IMR-90 (cell line): Measurements from ENCODE around the gene KRTAP10-1. TPM values are rescaled to one million over a fixed set of nuclear protein-coding genes. Genes with fewer than 3 reads are reported as not detected.

Source experiments
- ATAC-seq: fragments of 200-7000 bp; cut with Tn5 transposase; 2 replicates; pipeline ENCODE4 v1.9.1; 2020; ENCODE audit warnings: low read depth, mild to moderate bottlenecking, moderate library complexity
- BruUV-seq: library from RNA; stranded (reverse); fragments of 400-500 nt; replicated peaks from 2 replicates; lab custom pipeline; 2021; lab: Mats Ljungman, UMichigan
- CTCF ChIA-PET: fragments of 300-600 bp; formaldehyde crosslinking; extraction: SDS; loops from one replicate; lab custom pipeline; 2021; ENCODE audit warnings: antibody characterized with exemption; lab: Yijun Ruan, JAX
- POLR2A ChIA-PET: fragments of 300-600 bp; sonication (Branson Sonifier 250); formaldehyde crosslinking; loops from one replicate; lab custom pipeline; 2022; ENCODE audit warnings: antibody characterized with exemption; ENCODE audit not compliant: unreplicated experiment; lab: Charles Lee
- DNase-seq: peaks from one replicate; pipeline ENCODE4 v3.0.0; 2013
- H2AFZ ChIP-seq: replicated peaks from 2 replicates; pipeline ENCODE3; 2013; ENCODE audit warnings: low read length, mild to moderate bottlenecking; ENCODE audit not compliant: poor library complexity
- H2AK5ac ChIP-seq: 2 replicates; pipeline ENCODE4 v1.6.1; 2013; ENCODE audit warnings: low read depth, low read length, inconsistent platforms
- H2AK9ac ChIP-seq: replicated peaks from 2 replicates; pipeline ENCODE3; 2013; ENCODE audit warnings: mild to moderate bottlenecking, low read depth, low read length, moderate library complexity; ENCODE audit not compliant: poor library complexity
- H2BK120ac ChIP-seq: 2 replicates; pipeline ENCODE4 v1.6.1; 2013; ENCODE audit warnings: low read depth, low read length, inconsistent platforms
- H2BK15ac ChIP-seq: 3 replicates; pipeline ENCODE4 v1.6.1; 2013; ENCODE audit warnings: low read depth, low read length, inconsistent platforms
- H2BK20ac ChIP-seq: 2 replicates; pipeline ENCODE4 v1.6.1; 2013; ENCODE audit warnings: low read depth, mild to moderate bottlenecking, inconsistent platforms, low read length, moderate library complexity
- H2BK5ac ChIP-seq: 2 replicates; pipeline ENCODE4 v1.6.1; 2013; ENCODE audit warnings: mild to moderate bottlenecking, low read depth, low read length, inconsistent platforms; ENCODE audit not compliant: poor library complexity, severe bottlenecking
- H3K14ac ChIP-seq: replicated peaks from 2 replicates; pipeline ENCODE4 v1.6.1; 2013; ENCODE audit warnings: low read depth, low read length, inconsistent platforms
- H3K18ac ChIP-seq: 2 replicates; pipeline ENCODE4 v1.6.1; 2013; ENCODE audit warnings: low read depth, low read length, control low read depth
- H3K23ac ChIP-seq: 2 replicates; pipeline ENCODE4 v1.6.1; 2013; ENCODE audit warnings: low read depth, low read length, inconsistent platforms
- H3K27ac ChIP-seq: 2 replicates; pipeline ENCODE4 v1.5.1; 2013; ENCODE audit warnings: mild to moderate bottlenecking, control low read depth, low read length; ENCODE audit not compliant: insufficient read depth
- H3K27me3 ChIP-seq: 2 replicates; pipeline ENCODE4 v1.6.1; 2013; ENCODE audit warnings: low read length; ENCODE audit not compliant: control insufficient read depth, insufficient read depth
- H3K36me3 ChIP-seq: 2 replicates; pipeline ENCODE4 v1.6.1; 2013; ENCODE audit warnings: low read length, mixed read lengths; ENCODE audit not compliant: control insufficient read depth, insufficient read depth
- H3K4ac ChIP-seq: 2 replicates; pipeline ENCODE4 v1.6.1; 2013; ENCODE audit warnings: low read depth, low read length, inconsistent platforms
- H3K4me1 ChIP-seq: 2 replicates; pipeline ENCODE4 v1.6.1; 2013; ENCODE audit warnings: low read length, mixed read lengths; ENCODE audit not compliant: control insufficient read depth, insufficient read depth
- H3K4me2 ChIP-seq: 2 replicates; pipeline ENCODE4 v1.6.1; 2013; ENCODE audit warnings: low read depth, mild to moderate bottlenecking, control low read depth, low read length, moderate library complexity
- H3K4me3 ChIP-seq: 2 replicates; pipeline ENCODE4 v1.5.1; 2013; ENCODE audit warnings: low read depth, mild to moderate bottlenecking, control low read depth, low read length, moderate library complexity; ENCODE audit not compliant: insufficient read depth
- H3K56ac ChIP-seq: 2 replicates; pipeline ENCODE4 v1.6.1; 2013; ENCODE audit warnings: low read length, inconsistent platforms; ENCODE audit not compliant: insufficient read depth; ENCODE audit errors: extremely low read depth
- H3K79me1 ChIP-seq, 2 experiments: 2 replicates each; pipeline ENCODE4 v1.6.1; 2013; ENCODE audit warnings: low read length in 2 of 2, inconsistent platforms in 1 of 2, low read depth in 1 of 2
- H3K9ac ChIP-seq: 2 replicates; pipeline ENCODE4 v1.6.1; 2013; ENCODE audit warnings: low read depth, low read length, control low read depth
- H3K9me1 ChIP-seq: 2 replicates; pipeline ENCODE4 v1.6.1; 2013; ENCODE audit warnings: low read length, inconsistent platforms; ENCODE audit not compliant: insufficient read depth
- H3K9me3 ChIP-seq: 2 replicates; pipeline ENCODE4 v1.6.1; 2013; ENCODE audit warnings: low read length; ENCODE audit not compliant: control insufficient read depth, insufficient read depth
- H4K20me1 ChIP-seq: 2 replicates; pipeline ENCODE4 v1.6.1; 2013; ENCODE audit warnings: low read length, inconsistent platforms; ENCODE audit not compliant: insufficient read depth
- H4K5ac ChIP-seq: 2 replicates; pipeline ENCODE4 v1.6.1; 2013; ENCODE audit warnings: mild to moderate bottlenecking, low read depth, low read length, control low read depth
- H4K8ac ChIP-seq, 2 experiments: 2 replicates each; pipeline ENCODE4 v1.6.1; 2013; ENCODE audit warnings: low read depth in 2 of 2, low read length in 2 of 2, control low read depth in 1 of 2, inconsistent platforms in 1 of 2
- H4K91ac ChIP-seq: 2 replicates; pipeline ENCODE4 v1.6.1; 2013; ENCODE audit warnings: low read depth, low read length, inconsistent platforms; ENCODE audit not compliant: insufficient read depth
- BHLHE40 ChIP-seq: fragments of 150-350 bp; IDR thresholded peaks from 2 replicates; pipeline ENCODE4 v1.6.1; 2016; ENCODE audit warnings: mild to moderate bottlenecking, low read depth, low read length
- CHD1 ChIP-seq: IDR thresholded peaks from 2 replicates; pipeline ENCODE4 v1.6.1; 2012; ENCODE audit warnings: low read depth, low read length, improper control_type of control experiment
- CTCF ChIP-seq: conservative IDR thresholded peaks from 2 replicates; pipeline ENCODE4 v1.5.1; 2012; ENCODE audit warnings: mild to moderate bottlenecking, low read depth, low read length, improper control_type of control experiment
- ELK1 ChIP-seq: fragments of 150-350 bp; IDR thresholded peaks from 2 replicates; pipeline ENCODE4 v1.6.1; 2016; ENCODE audit warnings: low read depth, mild to moderate bottlenecking, low read length, moderate library complexity, borderline replicate concordance
- MAZ ChIP-seq: IDR thresholded peaks from 2 replicates; pipeline ENCODE4 v1.6.1; 2012; ENCODE audit warnings: low read depth, mild to moderate bottlenecking, low read length, improper control_type of control experiment, moderate library complexity, borderline replicate concordance
- POLR2A ChIP-seq: IDR thresholded peaks from 2 replicates; pipeline ENCODE4 v1.6.1; 2012; ENCODE audit warnings: mild to moderate bottlenecking, low read depth, low read length
- RFX5 ChIP-seq: IDR thresholded peaks from 2 replicates; pipeline ENCODE4 v1.8.0; 2012; ENCODE audit warnings: low read depth, mild to moderate bottlenecking, low read length, moderate library complexity
- WGBS, 2 experiments: methylation state at CpG; one replicate each; pipeline versions ENCODE4 v1.1.5 to v1.1.7; 2013; ENCODE audit warnings: missing lambda C conversion rate in 2 of 2; ENCODE audit not compliant: insufficient read length in 1 of 2; ENCODE audit errors: extremely low coverage in 2 of 2; 5-methylcytosine and 5-hydroxymethylcytosine counted together
- dilution Hi-C: fragments of 300-500 bp; cut with HindIII; formaldehyde crosslinking; loops from one replicate; pipeline ENCODE4 v1.14.3; 2018; ENCODE audit warnings: low sequenced_read_pairs; ENCODE audit not compliant: unreplicated experiment
- in situ Hi-C: fragments of 300-500 bp; cut with MboI; formaldehyde crosslinking; loops from 3 replicates; pipeline ENCODE4 v1.14.3; 2019; ENCODE audit warnings: low sequenced_read_pairs, inconsistent platforms, mixed read lengths
- intact Hi-C: fragments of 100-400 bp; cut with micrococcal nuclease; formaldehyde crosslinking; loops from 2 replicates; pipeline ENCODE4 v1.10.0; 2022
- polyA plus RNA-seq, 3 experiments: library from polyadenylated mRNA; depleted of rRNA; stranded (reverse); fragments of >200 nt; gene quantifications; 2 replicates each; pipeline ENCODE4 v1.2.3, GENCODE V29; 2012; ENCODE audit warnings: low replicate concordance in 1 of 3
- total RNA-seq: library from RNA; depleted of rRNA; stranded (reverse); fragments of >200 nt; gene quantifications from 2 replicates; pipeline ENCODE4 v1.2.3, GENCODE V29; 2012

KRTAP10-1 gene
- total and polyA plus RNA-seq, 2 of the 4 experiments (the other 2 are of a cell fraction) = not detected

GRCh38 chr21:44581158-44581557, 41.2 kb upstream of the KRTAP10-1 start:
- Histone ChIP-seq H3K14ac (no peak overlapping the region), H2BK15ac (no peak overlapping the region), H4K91ac (no peak overlapping the region), H3K4me2 (no peak overlapping the region), H2BK120ac (no peak overlapping the region), H3K4ac (no peak overlapping the region), H4K5ac (no peak overlapping the region), H2AK9ac (no peak overlapping the region), H3K23ac (no peak overlapping the region), H3K9me1 (no peaks in the 10 kb centered on the region), H2AK5ac (no peak overlapping the region), H3K4me1 (no peaks in the 10 kb centered on the region), H3K4me3 (no peak overlapping the region), H3K56ac (no peak overlapping the region), H4K20me1 (no peaks in the 10 kb centered on the region), H2BK5ac (no peak overlapping the region), H4K8ac (no peak overlapping the region), H2BK20ac (no peak overlapping the region), H3K27me3 (peaks cover 3% of the 10 kb centered on the region; the same call in 1 of the 2 replicates), H3K18ac (no peak overlapping the region), H3K27ac (no peak overlapping the region), H2AFZ (no peak overlapping the region), H3K36me3 (no peaks in the 10 kb centered on the region), H3K79me1 (no peaks in the 10 kb centered on the region), H3K9ac (no peak overlapping the region), H3K9me3 (peaks cover 11% of the 10 kb centered on the region)
- dilution Hi-C loops (no loop called here), in situ Hi-C loops (no loop called here), intact Hi-C loops (no loop called here)
- DNase-seq (no peak), ATAC-seq (no peak)
- TF ChIP-seq RFX5 (no peak), CHD1 (no peak), CTCF (no peak), MAZ (no peak), BHLHE40 (no peak), ELK1 (no peak), POLR2A (no peak)
- BruUV-seq = no TSS peak
- WGBS, 2 experiments = no CpG with 5 or more reads among the region's 3 CpGs
- POLR2A ChIA-PET = no interaction called here
- CTCF ChIA-PET = no interaction called here
